Measurements from ENCODE around the gene SNRPB. TPM values are rescaled to one million over a fixed set of nuclear protein-coding genes. Genes with fewer than 3 reads are reported as not detected.

Gene SNRPB
- total and polyA plus RNA-seq, 12 donors, result 66.2 to 265 (median 150) TPM

- intact Hi-C loops (cut with DNase I), result no loop called here
- WGBS, 4 donors, result 77 to 89% (median 87%) methylated on average over 4 of the region's 4 CpGs
- DNase-seq, result no peak
Measured at GRCh38 chr20:2518558-2518957, 48.0 kb upstream of the SNRPB start.

GRCh38 chr20:2518096-2518495, 47.5 kb upstream of the SNRPB start:
- Histone ChIP-seq H3K27ac (no peak overlapping the region), H3K4me3 (no peak overlapping the region), H3K27me3 (no peaks in the 10 kb centered on the region), H3K4me1 (replicated peaks in 1 of 2) (no peaks in the 10 kb centered on the region), H3K36me3 (replicated peaks in 1 of 2) (no peaks in the 10 kb centered on the region), H3K9me3 (replicated peaks in 1 of 3) (no peaks in the 10 kb centered on the region)
- TF ChIP-seq CTCF (IDR thresholded peaks at IDR 0.05) (no peak), POLR2A (IDR thresholded peaks at IDR 0.05) (no peak)
- WGBS, 4 donors, result 80 to 87% (median 84%) methylated on average over 10 of the region's 10 CpGs
- intact Hi-C loops (cut with DNase I), result no loop called here
- no peak for DNase-seq

More at GRCh38 chr20:2518558-2518957, 48.0 kb upstream of the SNRPB start:
- no peak overlapping the region for H3K4me3 ChIP-seq
- no peak for TF ChIP-seq CTCF (IDR thresholded peaks at IDR 0.05)
- no peak for TF ChIP-seq POLR2A (IDR thresholded peaks at IDR 0.05)
- H3K9me3 ChIP-seq (replicated peaks in 1 of 3), result no peaks in the 10 kb centered on the region
- H3K27ac ChIP-seq, result no peak overlapping the region
- no peaks in the 10 kb centered on the region for H3K4me1 ChIP-seq (replicated peaks in 1 of 2)
- H3K36me3 ChIP-seq (replicated peaks in 1 of 2), result no peaks in the 10 kb centered on the region
- no peaks in the 10 kb centered on the region for H3K27me3 ChIP-seq

- intact Hi-C loops (cut with DNase I), result no loop called here
- H3K27ac ChIP-seq, result no peak overlapping the region
- TF ChIP-seq POLR2A (IDR thresholded peaks at IDR 0.05) (no peak), CTCF (IDR thresholded peaks at IDR 0.05) (no peak)
- WGBS, 4 donors, result 58 to 67% (median 59%) methylated on average over 2 of the region's 2 CpGs
- no peak overlapping the region for H3K4me3 ChIP-seq
- DNase-seq, result no peak
- H3K4me1 ChIP-seq (replicated peaks in 1 of 2), result no peaks in the 10 kb centered on the region
- H3K27me3 ChIP-seq, result no peaks in the 10 kb centered on the region
- no peaks in the 10 kb centered on the region for H3K36me3 ChIP-seq (replicated peaks in 1 of 2)
- no peaks in the 10 kb centered on the region for H3K9me3 ChIP-seq (replicated peaks in 1 of 3)
Measured at GRCh38 chr20:2516399-2516798, 45.8 kb upstream of the SNRPB start.

GRCh38 chr20:2515203-2515602, 44.6 kb upstream of the SNRPB start:
- no peaks in the 10 kb centered on the region for H3K4me1 ChIP-seq (replicated peaks in 1 of 2)
- no peak overlapping the region for H3K27ac ChIP-seq
- intact Hi-C loops (cut with DNase I), result no loop called here
- no peak for TF ChIP-seq CTCF (IDR thresholded peaks at IDR 0.05)
- no peak for TF ChIP-seq POLR2A (IDR thresholded peaks at IDR 0.05)
- H3K27me3 ChIP-seq, result no peaks in the 10 kb centered on the region
- H3K9me3 ChIP-seq (replicated peaks in 1 of 3), result no peaks in the 10 kb centered on the region
- no peak for DNase-seq
- H3K36me3 ChIP-seq (replicated peaks in 1 of 2), result no peaks in the 10 kb centered on the region
- no peak overlapping the region for H3K4me3 ChIP-seq
- 81 to 88% (median 84%) methylated on average over 1 of the region's 1 CpG for WGBS, 4 donors

Measured in adrenal gland (tissue), 12 donors.